GM18520 (cell line): ENCODE results near the gene S100A12.
"Not testable (repeated sequence)": the region's sequence is repeated elsewhere in the genome, so short reads cannot be mapped to it uniquely, and the experiment has no call there.

ENCODE experiments used
- ATAC-seq: cut with Tn5 transposase; IDR thresholded peaks from one replicate; pipeline ENCODE4 v1.9.1; 2021; ENCODE audit not compliant: unreplicated experiment

S100A12 gene

DNA sequence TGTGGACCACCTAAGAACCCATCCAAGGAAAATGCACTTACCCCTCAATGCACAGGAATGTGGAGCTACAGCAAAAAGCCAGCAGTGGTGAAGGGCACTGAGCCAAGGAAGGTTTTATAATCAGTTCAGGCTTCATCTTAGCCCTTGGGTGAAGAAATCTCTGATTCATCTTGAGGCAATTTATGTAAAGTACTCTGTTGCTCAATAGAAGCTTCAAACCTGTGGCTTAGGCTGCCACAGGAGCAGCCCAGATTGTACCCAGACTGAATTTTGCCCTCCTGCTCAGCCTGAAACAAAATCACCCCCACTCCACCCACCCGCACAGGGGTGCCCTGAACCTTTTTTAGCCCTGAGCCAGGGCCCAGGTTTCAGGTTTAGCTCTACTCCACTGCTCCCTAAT, at the start of gene S100A12:
Gene S100A12 (minus strand): TSS at position 111 of the 400 bp plus-strand sequence. CDS start 1,029 bp downstream, outside the sequence.
- ATAC-seq, result no peak

DNA sequence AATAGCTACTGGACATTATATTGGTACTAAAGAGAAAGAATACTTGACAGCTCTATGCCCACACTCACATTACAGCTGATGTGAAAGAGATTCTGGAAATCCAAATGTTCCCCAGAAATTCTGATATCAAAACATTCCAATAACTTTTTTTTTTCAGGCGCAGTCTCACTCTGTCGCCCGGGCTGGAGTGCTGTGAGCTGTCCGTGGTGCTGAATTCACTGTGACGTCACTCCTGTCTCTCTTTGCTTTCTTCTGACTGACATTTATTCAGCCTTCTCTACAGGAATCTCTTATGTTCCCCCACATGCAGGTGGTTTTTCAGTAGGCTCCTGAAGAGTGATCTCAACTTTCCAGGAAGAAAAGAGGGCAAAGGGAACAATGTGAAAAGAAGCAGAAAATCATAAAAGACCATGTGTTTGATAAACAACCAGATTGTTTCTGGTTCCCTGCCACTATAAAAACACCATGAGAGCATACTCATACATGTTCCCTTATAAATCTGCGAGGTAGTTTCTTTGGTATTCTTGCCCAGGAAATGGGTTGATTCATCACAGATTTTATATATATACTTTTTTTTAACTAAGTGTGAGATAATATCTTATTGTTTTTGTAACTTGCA, 47.1 kb upstream of the S100A12 start:
- no peak for ATAC-seq

DNA sequence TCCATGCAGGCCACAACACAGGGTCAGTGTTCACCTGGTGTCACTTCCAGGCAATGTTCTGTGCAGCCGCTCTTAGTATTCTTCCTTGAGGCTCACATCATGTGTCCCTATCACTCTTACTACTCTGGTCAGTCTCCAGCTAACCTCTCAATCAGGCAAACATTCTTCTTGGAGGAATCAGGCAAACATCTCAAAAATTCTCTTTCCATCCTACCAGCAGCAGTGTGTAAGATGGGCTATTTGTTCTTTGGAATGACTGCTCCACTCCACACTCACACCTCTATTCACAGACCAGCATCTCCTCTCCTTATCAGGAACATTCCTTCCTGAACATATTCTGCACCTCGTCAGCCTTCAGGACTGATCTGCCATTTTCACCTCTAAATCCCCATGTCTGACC, 44.9 kb upstream of the S100A12 start:
- no peak for ATAC-seq

DNA sequence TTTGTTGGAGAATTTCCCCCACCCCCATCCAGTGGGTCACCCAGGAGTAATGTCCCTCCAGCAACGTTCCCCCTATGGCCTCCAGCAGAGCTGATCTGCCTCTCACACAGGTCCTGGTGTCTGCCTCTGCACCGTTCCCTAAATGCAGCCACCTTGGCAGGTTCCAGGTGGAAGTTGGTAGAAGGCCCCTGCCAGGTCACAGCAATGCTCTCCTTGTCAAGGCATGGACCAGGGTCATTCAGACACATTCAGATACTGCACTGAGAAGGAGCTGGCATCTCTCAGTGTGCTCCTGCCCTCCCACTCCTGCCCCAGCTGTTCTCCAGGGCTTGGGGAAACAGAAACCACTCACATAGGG, 44.0 kb upstream of the S100A12 start:
- not testable (repeated sequence) for ATAC-seq

DNA sequence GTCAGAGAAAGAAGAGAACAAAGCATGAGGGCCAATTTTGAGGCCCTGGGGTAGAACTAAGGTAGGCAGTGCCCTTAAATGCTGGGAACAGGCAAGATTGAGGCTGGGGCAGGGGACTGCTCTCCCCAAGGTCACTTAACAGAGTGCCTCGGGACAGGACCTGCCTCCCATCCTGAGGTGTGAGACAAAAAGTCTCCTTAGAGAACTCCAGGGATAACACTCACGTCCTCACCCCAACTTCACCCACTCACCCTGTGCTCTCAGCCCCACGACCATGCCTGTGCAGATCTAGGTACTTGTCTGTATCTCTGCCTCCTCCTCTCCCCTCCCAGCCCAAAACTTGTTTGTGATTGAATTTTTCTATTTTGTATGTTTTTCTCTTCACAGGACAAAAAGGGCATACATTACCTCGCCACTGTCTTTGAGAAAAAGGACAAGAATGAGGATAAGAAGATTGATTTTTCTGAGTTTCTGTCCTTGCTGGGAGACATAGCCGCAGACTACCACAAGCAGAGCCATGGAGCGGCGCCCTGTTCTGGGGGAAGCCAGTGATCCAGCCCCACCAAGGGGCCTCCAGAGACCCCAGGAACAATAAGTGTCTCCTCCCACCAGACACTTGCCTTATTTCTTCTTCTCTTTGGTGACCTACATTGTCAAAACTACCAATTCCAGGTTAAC, 43.5 kb upstream of the S100A12 start:
- ATAC-seq, result not testable (repeated sequence)

DNA sequence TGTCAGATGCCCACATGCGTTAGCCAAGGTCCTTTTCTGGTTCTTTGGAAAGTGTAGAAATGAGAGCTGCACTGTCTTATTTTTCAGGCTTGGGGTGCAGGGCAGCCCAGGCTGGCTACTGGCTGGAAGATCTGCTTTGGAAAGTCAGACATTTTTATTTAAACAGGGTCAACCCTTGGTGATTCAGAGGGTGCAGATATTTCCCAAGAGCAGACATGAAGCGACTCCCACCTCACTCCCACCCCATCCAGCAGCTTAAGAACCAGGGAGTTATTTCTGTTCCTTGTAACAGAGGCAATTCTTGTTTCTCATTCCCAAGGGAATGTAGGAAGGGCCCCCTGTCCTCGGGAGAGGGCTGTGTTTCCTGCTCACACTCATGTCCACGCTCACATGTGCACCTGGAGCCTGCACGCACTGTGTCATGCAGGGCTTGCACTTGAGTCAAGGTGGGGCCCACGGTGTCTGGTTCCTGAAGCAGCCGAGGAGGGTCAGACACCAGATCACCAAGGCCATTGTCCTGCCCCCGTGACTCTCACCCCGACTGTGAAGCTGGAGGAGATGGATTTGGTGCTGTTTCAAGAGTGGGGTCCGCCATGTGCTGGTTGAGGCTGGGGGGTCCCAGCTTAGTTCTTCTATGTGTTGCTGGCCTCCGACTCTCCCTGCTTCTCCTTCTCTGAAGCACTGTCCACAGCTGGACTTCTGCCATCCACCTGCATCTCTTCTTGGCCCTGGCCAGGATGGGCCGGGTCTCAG, 41.9 kb upstream of the S100A12 start:
- ATAC-seq, result no peak

DNA sequence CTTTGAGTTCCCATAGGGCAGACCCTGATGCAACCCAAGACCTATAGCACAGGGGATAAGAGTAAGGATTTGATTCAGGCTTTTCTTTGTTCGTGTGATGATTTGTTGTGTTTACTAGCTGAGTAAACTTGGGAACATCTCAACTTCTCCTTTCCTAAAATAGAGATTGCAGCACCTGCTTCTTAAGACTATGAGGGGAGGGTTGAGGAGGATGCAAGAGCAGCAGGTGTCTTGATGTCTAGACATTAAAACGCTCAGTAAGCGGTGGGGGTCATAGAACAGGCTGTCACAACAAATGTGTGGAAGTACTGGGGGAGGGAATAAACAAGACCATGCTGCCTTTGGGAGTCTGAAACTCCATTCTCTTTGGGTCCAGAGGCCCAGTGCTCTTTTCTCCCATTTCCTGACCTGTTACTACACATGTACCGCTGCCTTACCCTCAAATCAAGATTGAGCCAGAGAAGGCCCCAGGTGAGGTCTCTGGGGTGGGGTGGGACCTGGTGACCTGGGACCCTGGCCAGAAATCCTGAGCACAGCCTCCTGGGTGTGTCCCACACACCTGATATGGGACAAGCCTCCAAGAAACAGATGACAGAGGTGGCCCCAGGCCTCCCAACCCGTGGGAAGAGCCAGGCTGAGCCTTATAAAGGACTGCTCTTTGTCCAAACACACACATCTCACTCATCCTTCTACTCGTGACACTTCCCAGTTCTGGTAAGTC, 40.6 kb upstream of the S100A12 start, which contains the start of gene S100A7A:
Gene S100A7A (plus strand): TSS at position 671 of the 721 bp plus-strand sequence. CDS start 1,563 bp downstream, outside the sequence.
- no peak for ATAC-seq

DNA sequence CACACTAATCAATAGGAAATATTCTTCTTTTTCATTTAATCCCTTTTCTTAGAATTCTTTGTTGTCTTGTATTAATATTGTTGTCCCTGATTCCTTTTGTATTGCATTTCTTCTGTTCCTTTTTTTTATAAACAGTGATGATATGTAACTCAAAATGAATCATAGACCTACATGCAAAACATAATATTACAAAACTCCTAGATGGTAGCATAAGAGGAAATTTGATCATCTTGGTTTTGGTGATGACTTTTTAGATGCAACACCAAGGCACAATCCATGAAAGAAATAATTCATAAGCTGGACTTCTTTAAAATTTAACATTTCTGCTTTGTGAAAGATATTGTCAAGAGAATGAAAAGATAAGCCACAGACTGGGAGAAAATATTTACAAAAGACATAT, 38.5 kb upstream of the S100A12 start:
- ATAC-seq, result not testable (repeated sequence)

DNA sequence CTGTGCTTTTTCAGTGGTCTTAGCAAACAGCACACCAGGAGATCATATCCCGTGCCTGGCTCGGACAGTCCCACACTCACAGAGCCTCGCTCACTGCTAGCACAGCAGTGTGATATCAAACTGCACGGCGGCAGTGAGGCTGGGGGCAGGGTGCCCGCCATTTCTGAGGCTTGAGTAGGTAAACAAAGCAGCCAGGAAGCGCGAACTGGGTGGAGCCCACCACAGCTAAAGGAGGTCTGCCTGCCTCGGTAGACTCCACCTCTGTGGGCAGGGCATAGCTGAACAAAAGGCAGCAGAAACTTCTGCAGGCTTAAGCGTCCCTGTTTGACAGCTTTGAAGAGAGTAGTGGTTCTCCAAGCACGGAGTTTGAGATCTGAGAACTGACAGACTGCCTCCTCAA, 31.9 kb upstream of the S100A12 start:
- ATAC-seq, result not testable (repeated sequence)

DNA sequence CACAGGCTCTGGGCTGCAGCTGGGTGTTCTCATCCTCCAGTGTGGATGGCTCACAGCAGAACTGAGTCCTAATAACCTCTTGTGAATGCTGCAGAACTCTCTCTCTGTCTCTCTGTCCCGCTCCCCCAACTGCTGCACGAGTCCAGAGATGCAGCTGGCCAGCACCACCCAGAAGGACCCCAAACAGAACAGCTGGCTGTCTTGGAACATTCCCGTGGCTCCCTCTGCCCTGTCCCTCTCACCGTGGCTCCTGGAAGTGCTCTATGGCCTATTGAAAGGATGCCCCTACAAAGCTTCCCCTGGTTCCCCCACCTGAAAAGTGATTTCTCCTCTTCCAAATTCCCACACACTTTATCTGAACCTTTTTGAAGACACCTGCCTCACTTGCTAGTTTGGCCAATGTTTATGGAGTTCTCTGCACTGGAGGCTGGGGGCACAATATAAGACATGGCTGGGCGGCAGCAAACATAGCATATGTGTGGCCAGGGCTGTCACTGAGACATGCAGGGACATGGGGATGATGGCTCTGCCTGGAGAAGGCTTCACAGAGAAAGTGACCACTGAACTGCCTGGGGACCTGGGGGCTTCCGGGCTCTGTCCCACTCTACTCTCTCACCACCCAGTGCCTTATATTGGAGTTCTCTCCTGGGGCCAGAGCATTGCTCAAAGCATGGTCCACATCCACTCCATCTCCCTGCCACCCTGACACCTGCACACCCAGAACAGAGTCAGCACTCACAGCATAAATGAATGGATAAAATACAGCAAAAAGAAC, 30.6 kb upstream of the S100A12 start:
- ATAC-seq, result not testable (repeated sequence)

DNA sequence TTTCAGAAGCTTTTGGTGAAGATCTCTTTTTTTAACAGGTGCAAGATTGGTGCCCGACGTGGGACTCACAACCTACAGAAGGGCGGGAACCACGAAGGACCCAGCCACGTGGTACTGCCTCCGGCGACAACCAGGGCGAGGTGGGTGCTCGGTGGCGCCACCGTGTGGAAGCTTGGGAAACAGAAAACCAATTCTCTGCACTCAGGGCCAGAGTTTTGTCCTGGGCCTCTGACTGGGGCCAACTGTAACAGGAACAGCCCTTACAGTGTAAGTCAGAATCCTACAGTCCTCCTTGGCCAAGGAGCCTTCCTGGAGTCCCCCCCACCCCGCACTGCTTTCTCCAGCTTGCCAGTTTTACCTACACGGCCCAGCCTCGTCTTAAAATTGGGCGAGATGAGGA, 29.3 kb upstream of the S100A12 start:
- ATAC-seq, result no peak

DNA sequence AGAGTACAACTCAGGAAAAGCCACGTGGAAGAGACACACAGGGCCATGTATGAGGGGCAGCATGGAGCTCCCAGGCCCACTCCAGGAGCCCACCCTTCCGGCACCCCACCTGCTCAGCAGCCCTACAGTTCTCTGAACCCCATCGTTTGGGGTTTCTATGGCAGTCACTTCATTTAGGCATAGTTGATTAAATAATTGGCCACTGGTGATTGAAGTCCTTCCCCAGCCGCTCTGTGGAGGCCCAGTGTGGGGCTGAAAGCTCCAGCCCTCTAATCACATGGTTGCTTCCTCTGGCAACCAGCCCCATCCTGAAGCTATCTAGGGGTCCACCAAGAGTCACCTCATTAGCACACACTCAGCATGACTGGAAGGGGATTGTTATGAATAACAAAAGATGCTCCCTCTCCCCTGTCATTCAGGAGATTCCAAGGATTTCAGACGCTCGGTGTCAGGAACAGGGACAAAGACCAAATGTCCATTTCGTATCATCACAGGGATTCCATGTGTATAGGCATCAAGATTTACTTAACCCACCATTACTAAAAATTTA, 28.7 kb upstream of the S100A12 start:
- no peak for ATAC-seq

DNA sequence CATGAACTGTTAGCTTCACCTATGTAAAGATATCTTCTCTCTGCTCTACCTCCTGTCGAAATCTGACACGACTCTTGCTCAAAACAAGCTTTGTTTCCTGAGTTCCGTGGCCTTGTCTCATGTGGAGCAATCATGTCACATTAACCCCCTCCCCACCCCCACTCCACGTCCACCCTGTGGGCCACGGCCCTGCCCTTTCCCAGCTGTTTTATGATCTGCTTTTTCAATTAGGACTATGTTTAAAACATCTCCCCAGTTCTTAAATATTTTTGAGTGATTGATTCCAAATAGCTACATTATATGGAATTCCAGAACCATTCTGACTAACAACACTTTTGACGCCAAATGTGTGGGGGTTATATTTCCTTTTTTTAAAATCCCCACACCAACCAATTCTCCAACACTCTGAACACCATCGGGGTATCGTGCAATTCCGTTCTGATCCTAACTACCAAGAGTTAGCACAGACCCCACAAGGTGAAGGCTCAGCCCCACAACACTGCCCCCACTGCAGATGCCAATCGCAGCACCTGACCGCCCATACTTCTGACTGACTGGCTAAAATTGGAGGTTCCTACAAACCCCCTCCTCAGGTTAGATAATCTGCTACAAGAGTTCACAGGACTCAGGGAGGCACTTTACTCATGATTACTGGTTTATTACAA, 28.1 kb upstream of the S100A12 start:
- ATAC-seq, result no peak

DNA sequence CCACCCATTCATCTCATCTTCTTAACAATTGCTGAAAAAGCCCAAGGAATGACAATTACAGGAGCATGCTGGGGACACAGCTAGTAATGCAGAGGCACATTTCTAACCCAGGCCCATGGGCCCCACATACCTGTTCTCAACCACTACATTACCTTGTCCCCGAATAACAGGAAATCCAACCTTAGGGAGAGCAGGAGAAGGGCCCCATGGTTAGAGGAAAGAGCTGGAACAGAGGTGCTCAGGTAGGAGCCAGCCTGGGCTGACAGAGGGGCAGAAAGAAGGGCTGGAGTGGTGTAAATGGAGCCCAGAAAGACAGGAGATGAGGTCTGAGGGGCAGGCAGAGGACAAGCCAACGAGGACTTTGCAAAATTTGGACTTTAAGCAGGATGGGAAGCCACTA, 26.8 kb upstream of the S100A12 start:
- no peak for ATAC-seq

DNA sequence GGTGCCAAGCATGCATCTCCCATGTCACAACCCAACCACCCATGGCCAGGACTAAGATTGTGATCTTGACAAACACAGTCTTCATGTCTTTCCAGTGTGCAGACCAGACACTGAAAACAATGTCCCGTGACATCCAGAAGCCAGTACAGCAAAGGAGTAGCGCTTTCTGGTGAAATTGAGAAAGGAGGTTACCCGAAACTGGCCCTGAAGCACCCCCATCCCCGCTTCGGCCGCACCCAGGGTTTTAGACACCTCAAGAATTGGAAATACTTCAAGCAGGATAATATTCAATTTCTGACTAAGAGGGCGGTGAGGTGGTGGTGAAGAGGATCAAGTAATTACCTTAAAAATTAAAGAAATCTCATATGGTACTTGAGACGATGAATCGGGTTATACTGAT, 26.0 kb upstream of the S100A12 start:
- no peak for ATAC-seq

DNA sequence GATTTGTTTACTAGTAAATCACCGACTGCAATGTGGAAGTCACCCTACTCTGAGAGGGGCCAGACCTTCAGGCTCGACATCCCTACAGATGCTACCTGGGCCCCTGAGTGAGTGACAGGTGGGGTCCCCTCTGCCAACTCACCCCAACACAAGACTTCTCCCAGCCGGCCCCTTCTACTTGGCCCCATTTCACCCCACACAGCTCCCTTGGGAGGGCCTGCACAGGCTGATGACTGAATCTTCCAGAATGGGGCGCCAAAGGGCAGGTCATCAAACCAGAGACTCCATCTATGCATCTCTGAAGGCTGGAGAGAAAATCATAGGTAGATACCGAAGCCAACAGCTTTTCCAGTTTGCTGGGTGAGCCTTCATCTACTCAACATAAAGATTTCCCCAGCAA, 24.8 kb upstream of the S100A12 start:
- no peak for ATAC-seq

DNA sequence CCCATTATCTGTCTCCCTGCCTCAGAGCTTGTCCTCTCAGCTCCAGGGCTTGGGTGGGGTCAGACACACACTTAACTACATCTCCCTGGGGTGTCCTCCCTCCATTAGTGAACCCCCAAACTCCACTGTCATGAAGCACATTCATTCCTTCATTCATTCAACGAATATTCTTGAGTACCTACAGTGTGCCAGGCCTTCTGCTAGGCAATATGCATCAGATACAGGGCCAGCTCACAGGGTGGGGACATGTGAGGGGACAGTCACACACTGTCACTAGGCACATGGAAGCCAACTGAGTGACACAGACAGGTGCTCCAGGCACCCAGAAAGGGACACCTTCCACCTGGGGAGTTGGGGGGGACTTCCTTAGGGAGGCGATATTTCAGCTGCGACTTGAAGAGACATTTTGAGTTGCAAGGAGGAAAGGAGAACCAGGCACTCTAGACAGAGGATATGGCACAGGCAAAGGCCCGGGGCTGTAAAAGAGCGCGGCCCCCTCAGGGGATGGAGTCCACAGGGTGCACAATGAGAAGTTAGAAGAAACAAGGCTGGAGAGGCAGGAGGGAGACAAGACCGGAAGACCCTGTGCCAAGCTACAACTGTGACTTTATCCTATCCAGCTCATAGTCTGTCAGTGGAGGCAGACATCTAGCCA, 24.1 kb upstream of the S100A12 start:
- no peak for ATAC-seq

DNA sequence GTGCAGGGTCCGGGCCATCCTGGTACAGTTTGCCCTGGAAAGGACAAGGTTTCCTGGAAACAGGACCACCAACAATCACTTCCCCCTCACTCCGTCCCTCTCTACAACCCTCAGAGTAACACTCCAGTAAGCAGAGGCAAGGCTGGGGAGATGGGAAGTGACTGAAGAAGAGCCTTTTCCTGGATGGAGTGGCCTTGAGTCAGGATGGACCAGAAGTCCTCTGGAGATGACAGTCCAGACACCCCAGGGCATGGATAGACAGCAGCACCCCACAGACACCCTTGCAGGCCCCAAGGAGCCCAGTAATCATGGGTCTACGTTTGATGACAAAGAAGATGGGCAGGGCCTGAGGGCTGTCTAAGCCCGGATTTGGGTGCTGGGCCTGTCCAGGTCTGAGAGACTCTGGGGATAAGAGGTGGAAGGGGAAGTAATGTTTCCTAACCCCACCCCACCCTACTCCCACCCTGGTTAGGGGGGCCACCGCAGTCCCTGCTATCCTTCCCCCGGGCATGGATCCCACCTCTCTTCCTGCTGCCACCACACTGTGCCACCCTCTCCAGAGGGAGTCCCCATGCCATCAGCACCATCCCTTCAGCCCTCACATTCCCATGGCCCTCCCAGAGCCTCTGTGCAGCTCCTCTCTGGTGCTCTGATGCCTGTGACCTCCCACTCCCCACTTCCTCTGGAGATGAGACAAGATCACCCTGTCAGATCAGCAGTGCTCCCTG, 22.7 kb upstream of the S100A12 start:
- no peak for ATAC-seq
